TTC549 (cell line): ENCODE data around the gene TMF1.
A peak's percentile ranks its signal among the peaks of the same experiment; 100 is the strongest.

ENCODE experiments used
- FAIRE-seq: peaks from 2 replicates; lab custom pipeline; 2012; peaks lifted over from hg19 to GRCh38; lab: Jason Lieb, UNC

Gene TMF1, protein sequence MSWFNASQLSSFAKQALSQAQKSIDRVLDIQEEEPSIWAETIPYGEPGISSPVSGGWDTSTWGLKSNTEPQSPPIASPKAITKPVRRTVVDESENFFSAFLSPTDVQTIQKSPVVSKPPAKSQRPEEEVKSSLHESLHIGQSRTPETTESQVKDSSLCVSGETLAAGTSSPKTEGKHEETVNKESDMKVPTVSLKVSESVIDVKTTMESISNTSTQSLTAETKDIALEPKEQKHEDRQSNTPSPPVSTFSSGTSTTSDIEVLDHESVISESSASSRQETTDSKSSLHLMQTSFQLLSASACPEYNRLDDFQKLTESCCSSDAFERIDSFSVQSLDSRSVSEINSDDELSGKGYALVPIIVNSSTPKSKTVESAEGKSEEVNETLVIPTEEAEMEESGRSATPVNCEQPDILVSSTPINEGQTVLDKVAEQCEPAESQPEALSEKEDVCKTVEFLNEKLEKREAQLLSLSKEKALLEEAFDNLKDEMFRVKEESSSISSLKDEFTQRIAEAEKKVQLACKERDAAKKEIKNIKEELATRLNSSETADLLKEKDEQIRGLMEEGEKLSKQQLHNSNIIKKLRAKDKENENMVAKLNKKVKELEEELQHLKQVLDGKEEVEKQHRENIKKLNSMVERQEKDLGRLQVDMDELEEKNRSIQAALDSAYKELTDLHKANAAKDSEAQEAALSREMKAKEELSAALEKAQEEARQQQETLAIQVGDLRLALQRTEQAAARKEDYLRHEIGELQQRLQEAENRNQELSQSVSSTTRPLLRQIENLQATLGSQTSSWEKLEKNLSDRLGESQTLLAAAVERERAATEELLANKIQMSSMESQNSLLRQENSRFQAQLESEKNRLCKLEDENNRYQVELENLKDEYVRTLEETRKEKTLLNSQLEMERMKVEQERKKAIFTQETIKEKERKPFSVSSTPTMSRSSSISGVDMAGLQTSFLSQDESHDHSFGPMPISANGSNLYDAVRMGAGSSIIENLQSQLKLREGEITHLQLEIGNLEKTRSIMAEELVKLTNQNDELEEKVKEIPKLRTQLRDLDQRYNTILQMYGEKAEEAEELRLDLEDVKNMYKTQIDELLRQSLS

GRCh38 chr3:69051756-69052471, at the start of gene TMF1:
Gene TMF1, minus strand, starts transcription at chr3:69052333. Its CDS starts 247 bp downstream, at chr3:69052086.
- peak; percentile 93 for FAIRE-seq

DNA sequence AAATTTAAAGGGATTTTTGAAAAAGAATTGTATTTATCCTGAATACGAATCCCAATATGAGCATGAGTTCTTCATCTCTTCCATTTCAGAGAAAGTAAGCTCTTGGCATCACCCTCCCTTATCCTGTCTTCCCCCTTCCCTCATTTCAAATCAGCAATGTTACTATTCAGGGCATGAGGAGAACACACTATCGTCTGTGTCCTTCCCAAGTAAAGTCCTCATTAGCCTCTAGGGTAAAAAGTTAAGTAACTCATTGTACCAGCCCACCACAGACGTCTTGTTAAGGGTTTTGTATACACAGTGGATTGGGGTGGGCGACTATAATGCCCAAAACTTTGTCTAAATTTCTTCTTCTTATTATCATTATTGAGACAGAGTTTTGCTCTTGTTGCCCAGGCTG, 47.4 kb upstream of the TMF1 start:
- FAIRE-seq = no peak

- FAIRE-seq = no peak
Measured at GRCh38 chr3:69097407-69098086, 45.4 kb upstream of the TMF1 start.

GRCh38 chr3:69096299-69096698, 44.2 kb upstream of the TMF1 start:
- FAIRE-seq = no peak

- FAIRE-seq = no peak
Measured at GRCh38 chr3:69095636-69096035, 43.5 kb upstream of the TMF1 start.

DNA sequence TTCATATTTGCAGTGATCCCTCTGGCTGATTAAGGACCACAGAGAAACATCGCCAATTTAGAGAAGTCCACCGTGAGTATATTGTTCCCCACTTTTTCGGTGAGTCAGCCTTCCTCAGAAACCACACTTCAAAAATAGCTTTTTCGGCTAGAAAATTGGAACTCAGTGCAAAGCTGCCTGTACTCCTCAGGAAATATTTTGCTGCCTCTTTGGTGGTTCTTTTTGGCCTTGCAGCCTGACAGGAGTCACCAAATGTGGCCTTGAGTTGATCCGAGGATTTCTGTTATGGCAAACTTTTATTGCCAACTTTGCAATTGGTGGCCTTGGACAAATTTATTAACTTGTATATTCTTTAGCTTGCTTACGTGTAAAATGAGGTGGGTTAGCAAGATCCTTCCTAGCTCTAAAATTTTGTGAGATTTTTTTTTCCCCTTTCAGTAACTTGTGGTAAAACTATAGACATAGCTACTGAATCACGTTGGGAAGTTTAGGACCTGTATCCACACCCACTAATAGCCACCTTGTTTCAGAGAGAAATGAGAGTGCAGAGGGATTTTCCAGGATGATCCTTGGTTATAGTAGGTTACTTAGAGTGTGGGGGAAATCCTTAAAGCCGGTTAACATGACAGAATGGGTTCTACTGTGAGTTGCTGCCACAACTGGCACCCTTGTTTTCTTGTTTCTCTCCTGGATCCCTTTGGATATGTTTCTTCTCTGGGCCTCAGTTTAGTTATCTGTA, 42.5 kb upstream of the TMF1 start:
- FAIRE-seq = no peak

DNA sequence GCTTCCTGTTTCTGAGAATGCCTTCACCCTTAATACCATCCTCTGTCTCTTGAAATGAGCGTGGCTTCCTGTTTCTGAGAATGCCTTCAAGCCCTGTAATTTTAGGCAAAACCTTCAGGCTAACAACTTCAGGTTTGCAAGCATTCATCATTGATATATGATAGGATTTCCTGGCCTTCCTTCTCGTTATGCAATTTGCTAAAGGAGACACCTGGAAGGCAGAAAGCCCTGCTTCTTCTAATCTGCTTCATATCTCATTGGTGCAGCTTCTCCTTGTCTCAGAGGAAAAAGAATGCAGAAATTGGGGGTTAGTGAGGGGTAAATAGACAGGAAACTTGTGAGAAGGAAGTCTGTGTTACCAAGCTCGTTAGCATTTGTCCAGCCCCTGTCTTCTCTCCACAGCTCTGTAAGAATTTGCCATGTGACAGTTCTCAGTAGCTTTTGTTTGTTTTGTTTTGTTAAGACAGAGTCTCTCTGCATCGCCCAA, 39.9 kb upstream of the TMF1 start:
- no peak for FAIRE-seq

DNA sequence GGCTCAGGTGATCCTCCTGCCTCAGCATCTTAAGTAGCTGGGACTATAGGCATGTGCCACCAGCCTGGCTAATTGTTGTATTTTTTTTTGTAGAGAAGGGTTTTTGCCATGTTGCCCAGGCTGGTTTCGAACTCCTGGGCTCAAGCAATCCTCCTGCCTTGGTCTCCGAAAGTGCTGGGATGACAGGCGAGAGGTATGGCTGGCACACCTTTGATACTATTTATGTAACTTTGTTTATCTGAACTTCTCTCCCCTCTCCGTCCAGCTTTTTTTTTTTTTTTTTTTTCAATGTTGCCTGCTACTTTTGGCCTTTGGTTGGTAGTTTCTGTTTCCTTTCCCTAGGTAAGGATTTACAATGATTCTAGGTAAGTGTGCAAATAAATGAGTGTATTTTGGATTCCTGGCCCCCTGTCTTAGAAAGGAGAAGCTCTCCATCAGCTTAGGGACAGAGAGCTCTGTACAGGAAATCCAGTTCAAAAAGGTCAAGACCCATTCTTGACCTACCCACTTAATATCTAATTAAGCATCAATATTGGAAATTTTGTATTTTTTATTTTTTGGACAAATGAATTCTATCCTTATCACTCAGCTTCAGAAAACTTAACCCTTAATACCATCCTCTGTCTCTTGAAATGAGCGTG, 39.4 kb upstream of the TMF1 start:
- FAIRE-seq = no peak

DNA sequence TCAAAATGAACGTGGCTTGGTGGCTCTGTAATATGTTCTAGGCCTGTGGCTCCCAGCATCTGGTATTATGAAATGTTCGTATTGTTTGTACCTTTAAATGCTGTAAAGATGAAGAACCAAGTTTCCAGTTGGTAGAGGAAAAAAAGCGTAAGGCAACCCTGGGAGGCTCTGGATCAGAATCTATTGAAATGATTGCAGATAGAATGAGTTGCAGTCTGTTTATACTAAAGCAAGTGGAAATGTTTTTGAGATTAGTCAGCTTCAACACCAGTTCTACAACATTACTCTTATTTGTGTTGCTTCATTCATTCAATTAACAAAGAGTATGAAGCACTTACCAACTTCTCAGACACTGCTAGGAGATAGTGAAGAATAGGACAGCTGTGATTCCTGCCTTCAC, 37.9 kb upstream of the TMF1 start:
- no peak for FAIRE-seq

DNA sequence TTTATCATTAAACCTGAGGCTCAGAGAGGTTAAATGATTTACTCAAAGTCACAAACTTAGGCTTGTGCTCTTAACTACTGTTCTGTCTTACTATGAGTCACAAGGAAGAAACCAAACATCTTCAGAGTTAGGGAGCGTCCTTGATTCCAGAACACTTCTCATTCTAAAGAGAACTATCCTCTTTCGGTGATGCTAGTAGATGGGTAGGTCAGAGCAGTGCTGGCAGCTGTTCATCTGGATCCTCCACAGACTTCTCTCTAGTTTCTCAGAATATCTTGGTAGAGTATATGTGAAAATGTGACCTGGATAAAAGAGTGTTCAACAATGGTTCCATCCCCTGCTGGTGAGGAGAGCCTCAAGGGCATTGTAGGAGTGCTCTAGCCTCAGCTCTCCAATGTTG, 35.9 kb upstream of the TMF1 start:
- no peak for FAIRE-seq

DNA sequence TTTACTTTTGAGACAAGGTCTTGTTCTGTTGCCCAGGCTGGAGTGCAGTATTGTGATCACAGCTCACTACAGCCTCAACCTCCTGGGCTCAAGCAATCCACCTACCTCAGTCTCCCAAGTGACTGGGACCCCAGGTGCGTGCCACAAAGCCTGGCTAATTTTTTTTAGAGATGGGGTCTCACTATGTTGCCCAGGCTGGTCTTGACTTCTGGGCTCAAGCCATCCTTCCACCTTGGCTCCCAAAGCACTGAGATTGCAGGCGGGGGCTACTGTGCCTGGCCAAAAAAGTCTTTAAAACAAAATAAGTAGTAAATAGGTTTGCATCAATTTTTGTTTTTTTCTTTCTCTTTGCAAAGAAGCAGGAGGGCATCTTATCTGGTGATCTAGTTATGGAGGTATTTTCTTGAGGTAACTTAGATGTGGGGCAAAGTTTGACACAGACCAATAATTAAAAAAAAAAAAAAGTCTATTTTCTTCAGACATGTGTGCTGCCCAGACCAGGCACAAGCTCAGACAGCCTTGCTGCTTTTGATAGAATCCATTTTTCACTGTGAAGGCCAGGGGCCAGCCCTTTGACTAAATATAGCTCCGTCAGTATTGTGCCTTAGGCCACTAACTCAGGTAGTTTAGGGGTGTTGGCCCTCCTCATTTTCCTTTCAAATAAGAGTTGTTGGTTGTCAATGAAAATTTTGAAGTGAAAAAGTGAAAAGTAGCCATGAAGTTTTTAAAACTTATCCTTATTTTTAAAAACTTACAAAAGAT, 35.1 kb upstream of the TMF1 start:
- no peak for FAIRE-seq

DNA sequence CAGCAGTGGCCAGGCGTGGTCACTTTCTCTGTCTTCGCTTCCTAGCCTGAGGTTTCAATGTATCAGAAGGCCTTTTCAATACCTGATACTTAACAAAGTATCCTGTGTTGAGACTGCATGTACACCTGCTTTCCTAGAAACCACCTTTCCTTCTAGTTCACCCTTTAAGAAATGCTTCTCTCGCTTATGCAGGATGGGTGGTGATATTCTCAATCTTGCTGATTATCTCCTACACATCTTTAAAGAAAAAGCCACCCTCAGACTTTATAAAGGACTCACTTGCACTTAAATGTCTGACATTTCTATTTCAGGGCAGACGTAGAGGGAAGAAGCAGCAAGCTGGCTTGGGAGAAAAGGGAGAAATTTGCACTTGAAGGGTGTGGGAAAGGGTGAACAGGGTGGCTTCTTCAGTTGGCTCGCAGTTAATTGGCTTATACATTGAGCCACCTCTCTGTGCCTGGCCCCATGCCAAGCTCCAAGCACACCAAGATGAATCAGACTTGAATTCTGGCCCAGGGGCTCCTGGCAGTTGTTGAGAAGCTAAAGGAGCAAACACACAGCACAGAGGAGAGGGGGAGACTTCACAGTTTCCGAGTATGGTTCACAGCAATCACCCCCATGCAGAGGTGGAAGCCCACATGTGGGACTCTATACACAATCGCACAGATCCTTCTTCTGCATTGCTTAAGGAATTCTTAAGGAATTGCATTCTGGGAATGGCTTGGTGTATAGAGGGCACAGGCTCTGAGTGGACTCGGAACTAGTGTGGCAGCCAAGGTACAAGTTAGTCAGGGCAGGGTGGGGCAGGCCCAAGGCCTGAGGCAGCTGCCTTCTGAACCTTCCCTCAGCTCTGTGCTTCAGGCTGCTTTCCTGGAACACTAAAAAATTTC, 33.9 kb upstream of the TMF1 start:
- no peak for FAIRE-seq

GRCh38 chr3:69085168-69085832, 33.2 kb upstream of the TMF1 start:
- no peak for FAIRE-seq

DNA sequence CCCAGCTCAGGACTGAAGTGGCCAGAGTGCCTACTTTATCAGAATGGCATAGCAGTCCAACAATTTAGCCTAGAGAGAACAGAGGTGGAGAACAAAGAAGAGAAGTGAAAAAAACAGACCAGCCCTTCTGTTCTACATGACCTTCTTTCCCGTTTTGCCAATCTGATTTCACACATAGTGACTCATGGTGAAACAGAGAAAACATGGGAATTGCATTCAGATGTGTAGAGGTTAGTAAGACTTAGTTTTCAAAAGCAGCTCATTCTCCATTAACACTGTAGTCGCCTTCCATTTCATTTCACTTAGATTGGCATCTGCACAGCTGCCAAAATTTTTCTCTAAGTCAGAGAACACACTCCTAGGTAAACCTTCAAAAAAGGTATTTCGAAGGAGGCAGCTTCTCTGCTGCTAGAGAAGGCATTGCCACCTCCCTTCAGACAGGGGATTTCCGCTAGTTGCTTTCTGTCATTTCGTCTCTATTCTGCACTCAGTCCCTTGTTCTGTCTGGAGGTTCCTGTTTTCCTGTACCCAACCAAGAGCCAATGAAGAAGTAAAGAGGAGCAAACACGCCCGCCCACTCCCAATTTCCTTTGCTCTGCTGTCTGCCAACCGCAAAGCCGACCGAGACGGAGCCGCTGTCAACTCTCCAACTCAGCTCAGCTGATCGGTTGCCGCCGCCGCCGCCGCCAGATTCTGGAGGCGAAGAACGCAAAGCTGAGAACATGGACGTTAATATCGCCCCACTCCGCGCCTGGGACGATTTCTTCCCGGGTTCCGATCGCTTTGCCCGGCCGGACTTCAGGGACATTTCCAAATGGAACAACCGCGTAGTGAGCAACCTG, 32.4 kb upstream of the TMF1 start, which contains the start of gene ARL6IP5:
ARL6IP5 (plus strand) TSS at position 612 of the 842 bp plus-strand sequence; CDS start at position 723, 111 bp downstream.
- peak; percentile 82 for FAIRE-seq

DNA sequence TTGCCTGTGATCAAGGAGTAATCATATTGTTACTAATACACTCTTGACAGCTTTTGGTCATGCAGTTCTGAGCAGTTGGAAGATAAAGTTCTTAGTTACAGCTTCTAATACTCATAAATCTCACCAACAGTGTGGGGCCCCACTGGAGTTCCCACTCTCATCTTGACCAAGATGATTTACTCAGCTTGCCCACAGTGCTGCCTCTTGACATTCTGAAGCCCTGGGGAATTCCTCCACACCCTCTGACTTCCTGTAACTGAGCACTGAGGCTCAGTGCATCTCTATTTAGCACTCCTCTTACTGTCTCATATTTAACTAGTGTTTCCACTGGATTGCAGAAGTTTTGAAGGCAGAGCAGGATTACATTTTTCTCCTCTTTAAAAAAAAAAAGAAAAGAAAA, 30.7 kb upstream of the TMF1 start:
- FAIRE-seq = no peak

DNA sequence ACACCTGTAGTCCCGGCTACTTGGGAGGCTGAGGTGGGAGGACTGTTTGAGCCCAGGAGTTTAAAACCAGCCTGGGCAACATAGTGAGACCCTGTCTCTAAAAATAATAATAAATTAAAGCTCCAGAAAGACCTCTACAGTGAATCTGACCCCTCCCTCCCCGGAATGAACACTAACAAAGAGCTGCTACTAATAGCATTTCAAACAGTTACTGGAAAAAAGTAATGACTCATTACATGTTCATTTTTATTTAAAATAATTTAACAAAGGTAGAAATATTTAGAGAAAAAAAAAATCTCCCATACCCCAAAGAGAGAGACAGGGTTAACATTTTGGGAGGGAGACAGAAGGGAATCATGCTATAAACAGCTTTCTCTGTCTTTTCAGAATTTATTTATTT, 30.2 kb upstream of the TMF1 start:
- no peak for FAIRE-seq
